OCI-LY3 (cell line): ENCODE measurements around the gene TBC1D5.

ENCODE experiments used
- H2AFZ ChIP-seq: fragments of 200-600, 300-600 bp; shearing (Covaris generic); 2 replicates; pipeline ENCODE4 v1.6.0; 2014; ENCODE audit warnings: antibody characterized with exemption, low read depth, low read length
- H3K27ac ChIP-seq: fragments of 200-600, 300-600 bp; sonication (generic); 2 replicates; pipeline ENCODE4 v1.5.1; 2014; ENCODE audit warnings: mild to moderate bottlenecking, low read length, moderate library complexity, mixed read lengths
- H3K27me3 ChIP-seq: fragments of 200-600, 300-600 bp; sonication (generic); 2 replicates; pipeline ENCODE4 v1.6.1; 2014; ENCODE audit warnings: low read depth, low read length, mixed read lengths
- H3K36me3 ChIP-seq: fragments of 200-600, 300-600 bp; sonication (generic); replicated peaks from 2 replicates; pipeline ENCODE3; 2014; ENCODE audit warnings: low read depth, low read length, mixed read lengths
- H3K4me1 ChIP-seq: fragments of 300-600, 200-600 bp; sonication (generic); 2 replicates; pipeline ENCODE4 v1.6.1; 2014; ENCODE audit warnings: low read length, mixed read lengths
- H3K4me2 ChIP-seq: fragments of 200-600, 300-600 bp; sonication (generic); 2 replicates; pipeline ENCODE4 v1.6.1; 2014; ENCODE audit warnings: low read length, mixed read lengths
- H3K4me3 ChIP-seq: fragments of 300-600, 200-600 bp; sonication (generic); 2 replicates; pipeline ENCODE4 v1.5.1; 2014; ENCODE audit warnings: antibody characterized with exemption, mild to moderate bottlenecking, low read length, moderate library complexity
- H3K79me2 ChIP-seq: fragments of 300-600, 200-600 bp; shearing (Covaris generic); 2 replicates; pipeline ENCODE4 v1.6.1; 2014; ENCODE audit warnings: mild to moderate bottlenecking, low read length, mixed read lengths
- H3K9ac ChIP-seq: fragments of 300-600, 200-600 bp; shearing (Covaris generic); 2 replicates; pipeline ENCODE4 v1.6.0; 2014; ENCODE audit warnings: mild to moderate bottlenecking, low read length, moderate library complexity
- H3K9me3 ChIP-seq: fragments of 200-600, 300-600 bp; shearing (Covaris generic); 2 replicates; pipeline ENCODE4 v1.6.1; 2014; ENCODE audit warnings: low read length, mixed read lengths; ENCODE audit not compliant: insufficient read depth
- H4K20me1 ChIP-seq: fragments of 200-600, 300-600 bp; sonication (generic); 2 replicates; pipeline ENCODE4 v1.6.1; 2016; ENCODE audit warnings: low read length, mixed read lengths; ENCODE audit not compliant: insufficient read depth
- CTCF ChIP-seq: fragments of 200-600, 300-600 bp; sonication (generic); IDR thresholded peaks from 2 replicates; pipeline ENCODE4 v1.5.1; 2014; ENCODE audit warnings: antibody characterized with exemption, low read length, low read depth
- EZH2phosphoT487 ChIP-seq: fragments of 200-600 bp; shearing (Covaris generic); IDR thresholded peaks from 2 replicates; pipeline ENCODE4 v1.6.1; 2018; ENCODE audit warnings: antibody characterized with exemption, mixed run types, low read depth

The TBC1D5 gene

GRCh38 chr3:17266846-17267245, 475.6 kb downstream of the TBC1D5 start:
- Histone ChIP-seq H3K9ac (no peak overlapping the region), H4K20me1 (no peaks in the 10 kb centered on the region), H3K79me2 (no peaks in the 10 kb centered on the region), H3K4me3 (no peak overlapping the region), H3K9me3 (no peaks in the 10 kb centered on the region), H2AFZ (no peak overlapping the region), H3K36me3 (no peaks in the 10 kb centered on the region), H3K4me1 (no peaks in the 10 kb centered on the region), H3K27ac (no peak overlapping the region), H3K27me3 (no peaks in the 10 kb centered on the region), H3K4me2 (no peak overlapping the region)
- TF ChIP-seq CTCF, result no peak

GRCh38 chr3:17261627-17262369, 480.6 kb downstream of the TBC1D5 start:
- H3K4me3 ChIP-seq, result no peak overlapping the region
- H3K9me3 ChIP-seq, result no peaks in the 10 kb centered on the region
- no peaks in the 10 kb centered on the region for H3K36me3 ChIP-seq
- H3K9ac ChIP-seq, result no peak overlapping the region
- H2AFZ ChIP-seq, result no peak overlapping the region
- TF ChIP-seq CTCF (no peak), EZH2phosphoT487 (no peak)
- H3K4me1 ChIP-seq, result no peaks in the 10 kb centered on the region
- no peaks in the 10 kb centered on the region for H4K20me1 ChIP-seq
- no peak overlapping the region for H3K27ac ChIP-seq
- H3K27me3 ChIP-seq, result no peaks in the 10 kb centered on the region
- no peaks in the 10 kb centered on the region for H3K79me2 ChIP-seq
- H3K4me2 ChIP-seq, result no peak overlapping the region

GRCh38 chr3:17260257-17260656, 482.2 kb downstream of the TBC1D5 start:
- no peak for TF ChIP-seq CTCF
- no peak for TF ChIP-seq EZH2phosphoT487
- Histone ChIP-seq H3K9ac (no peak overlapping the region), H3K4me3 (no peak overlapping the region), H3K27me3 (no peaks in the 10 kb centered on the region), H3K27ac (no peak overlapping the region), H2AFZ (no peak overlapping the region), H3K36me3 (no peaks in the 10 kb centered on the region), H3K79me2 (no peaks in the 10 kb centered on the region), H3K4me2 (no peak overlapping the region), H3K4me1 (no peaks in the 10 kb centered on the region), H4K20me1 (no peaks in the 10 kb centered on the region), H3K9me3 (no peaks in the 10 kb centered on the region)

- Histone ChIP-seq H3K4me2 (no peak overlapping the region), H3K79me2 (no peaks in the 10 kb centered on the region), H3K9ac (no peak overlapping the region), H3K9me3 (no peaks in the 10 kb centered on the region), H2AFZ (no peak overlapping the region), H3K4me3 (no peak overlapping the region), H3K4me1 (no peaks in the 10 kb centered on the region), H3K27ac (no peak overlapping the region), H3K27me3 (no peaks in the 10 kb centered on the region), H3K36me3 (no peaks in the 10 kb centered on the region), H4K20me1 (no peaks in the 10 kb centered on the region)
- TF ChIP-seq CTCF, result no peak
Observed at GRCh38 chr3:17259685-17260084, 482.7 kb downstream of the TBC1D5 start.
